Measurements from ENCODE around the gene LHCGR. TPM values are rescaled to one million over a fixed set of nuclear protein-coding genes. Genes with fewer than 3 reads are reported as not detected.

LHCGR gene
- total and polyA plus RNA-seq, 10 donors = 0.03 TPM; not detected in 9

DNA sequence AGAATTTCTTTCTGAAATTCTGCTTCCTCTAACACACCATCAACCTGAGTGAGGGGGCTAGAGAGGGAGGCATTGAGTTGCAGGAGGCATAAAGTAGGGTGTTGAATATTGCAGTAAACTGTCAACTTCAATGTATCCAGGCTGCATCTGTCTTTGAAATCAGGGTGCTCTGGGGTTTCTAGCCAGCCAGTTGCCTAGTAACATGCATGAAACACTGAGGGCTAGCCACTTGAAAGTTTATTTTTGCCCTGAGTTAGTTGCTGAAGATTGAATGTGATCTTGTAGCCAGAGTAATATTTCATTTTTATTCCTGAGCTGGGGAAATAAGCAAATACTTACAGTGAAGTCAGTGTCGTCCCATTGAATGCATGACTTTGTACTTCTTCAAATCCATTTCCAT lies 41.9 kb downstream of the LHCGR start:
- no peak overlapping the region for H3K27ac ChIP-seq
- intact Hi-C loops (cut with DNase I; ENCODE audit: low total_unique reads) = no loop called here
- H3K4me3 ChIP-seq = no peak overlapping the region
- no peak for DNase-seq
- no peaks in the 10 kb centered on the region for H3K4me1 ChIP-seq
- no peaks in the 10 kb centered on the region for H3K36me3 ChIP-seq
- 65 to 87% (median 79%) methylated on average over 1 of the region's 1 CpG for WGBS, 5 donors
- H3K27me3 ChIP-seq (replicated peaks in 1 of 7) = peaks cover 0 to 7% (median 0%) of the 10 kb centered on the region in 7 donors
- TF ChIP-seq POLR2AphosphoS5 (IDR thresholded peaks at IDR 0.05) = no peak
- TF ChIP-seq, protein P1, sequence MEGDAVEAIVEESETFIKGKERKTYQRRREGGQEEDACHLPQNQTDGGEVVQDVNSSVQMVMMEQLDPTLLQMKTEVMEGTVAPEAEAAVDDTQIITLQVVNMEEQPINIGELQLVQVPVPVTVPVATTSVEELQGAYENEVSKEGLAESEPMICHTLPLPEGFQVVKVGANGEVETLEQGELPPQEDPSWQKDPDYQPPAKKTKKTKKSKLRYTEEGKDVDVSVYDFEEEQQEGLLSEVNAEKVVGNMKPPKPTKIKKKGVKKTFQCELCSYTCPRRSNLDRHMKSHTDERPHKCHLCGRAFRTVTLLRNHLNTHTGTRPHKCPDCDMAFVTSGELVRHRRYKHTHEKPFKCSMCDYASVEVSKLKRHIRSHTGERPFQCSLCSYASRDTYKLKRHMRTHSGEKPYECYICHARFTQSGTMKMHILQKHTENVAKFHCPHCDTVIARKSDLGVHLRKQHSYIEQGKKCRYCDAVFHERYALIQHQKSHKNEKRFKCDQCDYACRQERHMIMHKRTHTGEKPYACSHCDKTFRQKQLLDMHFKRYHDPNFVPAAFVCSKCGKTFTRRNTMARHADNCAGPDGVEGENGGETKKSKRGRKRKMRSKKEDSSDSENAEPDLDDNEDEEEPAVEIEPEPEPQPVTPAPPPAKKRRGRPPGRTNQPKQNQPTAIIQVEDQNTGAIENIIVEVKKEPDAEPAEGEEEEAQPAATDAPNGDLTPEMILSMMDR (IDR thresholded peaks at IDR 0.05 in 8 of 11, conservative IDR thresholded peaks at IDR 0.05 in 3 of 11) = no peak
- TF ChIP-seq POLR2A (IDR thresholded peaks at IDR 0.05) = no peak
- H3K9me3 ChIP-seq = no peaks in the 10 kb centered on the region

- no peak for DNase-seq
- H3K4me1 ChIP-seq = no peaks in the 10 kb centered on the region
- H3K27me3 ChIP-seq (replicated peaks in 1 of 7) = peaks cover 0 to 14% (median 0%) of the 10 kb centered on the region in 7 donors
- H3K27ac ChIP-seq = no peak overlapping the region
- intact Hi-C loops (cut with DNase I; ENCODE audit: low total_unique reads) = no loop called here
- TF ChIP-seq POLR2A (IDR thresholded peaks at IDR 0.05) (no peak), POLR2AphosphoS5 (IDR thresholded peaks at IDR 0.05) (no peak)
- TF ChIP-seq, protein P1 (IDR thresholded peaks at IDR 0.05 in 8 of 11, conservative IDR thresholded peaks at IDR 0.05 in 3 of 11) = no peak
- no peaks in the 10 kb centered on the region for H3K9me3 ChIP-seq
- WGBS, 5 donors = 68 to 91% (median 84%) methylated on average over 2 of the region's 2 CpGs
- H3K36me3 ChIP-seq = no peaks in the 10 kb centered on the region
- H3K4me3 ChIP-seq = no peak overlapping the region
Measured at GRCh38 chr2:48712151-48712550, 43.4 kb downstream of the LHCGR start.

DNA sequence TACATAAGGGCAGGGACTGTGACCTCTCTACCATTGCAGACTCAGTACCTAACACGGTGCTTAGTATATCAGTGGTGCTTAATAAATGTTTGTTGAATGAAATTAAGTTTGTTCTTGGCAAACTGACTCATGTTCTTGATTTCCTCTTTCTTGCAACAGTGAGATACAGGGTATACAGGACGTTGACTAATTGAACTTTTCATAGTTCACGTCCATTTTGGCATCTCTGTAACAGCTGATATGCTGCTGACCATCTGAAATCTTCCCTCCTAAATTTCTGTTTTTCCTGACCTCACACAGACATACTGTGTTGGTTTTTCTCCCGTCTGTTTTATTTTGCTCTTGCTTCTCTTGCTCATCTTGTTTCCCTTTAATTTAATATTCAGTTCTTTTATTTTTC lies 44.2 kb downstream of the LHCGR start:
- peaks cover 0 to 15% (median 0%) of the 10 kb centered on the region in 7 donors for H3K27me3 ChIP-seq (replicated peaks in 1 of 7)
- intact Hi-C loops (cut with DNase I; ENCODE audit: low total_unique reads) = no loop called here
- no peaks in the 10 kb centered on the region for H3K4me1 ChIP-seq
- TF ChIP-seq, protein P1 (IDR thresholded peaks at IDR 0.05 in 8 of 11, conservative IDR thresholded peaks at IDR 0.05 in 3 of 11) = no peak
- TF ChIP-seq POLR2A (IDR thresholded peaks at IDR 0.05) = no peak
- no peak for TF ChIP-seq POLR2AphosphoS5 (IDR thresholded peaks at IDR 0.05)
- 42 to 68% (median 51%) methylated on average over 4 of the region's 4 CpGs for WGBS, 5 donors
- no peak overlapping the region for H3K27ac ChIP-seq
- no peak overlapping the region for H3K4me3 ChIP-seq
- H3K9me3 ChIP-seq = no peaks in the 10 kb centered on the region
- DNase-seq = no peak
- H3K36me3 ChIP-seq = no peaks in the 10 kb centered on the region

GRCh38 chr2:48709096-48710034 lies 46.2 kb downstream of the LHCGR start:
- no peaks in the 10 kb centered on the region for H3K36me3 ChIP-seq
- no peak overlapping the region for H3K27ac ChIP-seq
- peaks cover 0 to 15% (median 0%) of the 10 kb centered on the region in 7 donors for H3K27me3 ChIP-seq (replicated peaks in 1 of 7)
- intact Hi-C loops (cut with DNase I; ENCODE audit: low total_unique reads) = no loop called here
- TF ChIP-seq POLR2A (IDR thresholded peaks at IDR 0.05) = no peak
- no peak for TF ChIP-seq POLR2AphosphoS5 (IDR thresholded peaks at IDR 0.05)
- TF ChIP-seq, protein P1 (IDR thresholded peaks at IDR 0.05 in 8 of 11, conservative IDR thresholded peaks at IDR 0.05 in 3 of 11) = no peak
- H3K4me1 ChIP-seq = no peaks in the 10 kb centered on the region
- WGBS, 5 donors = 76 to 86% (median 76%) methylated on average over 7 of the region's 7 CpGs
- H3K9me3 ChIP-seq = no peaks in the 10 kb centered on the region
- DNase-seq = no peak
- H3K4me3 ChIP-seq = no peak overlapping the region

Measured in spleen (tissue), 11 donors.